ENCODE data around the gene PLPPR3.

The PLPPR3 gene

DNA sequence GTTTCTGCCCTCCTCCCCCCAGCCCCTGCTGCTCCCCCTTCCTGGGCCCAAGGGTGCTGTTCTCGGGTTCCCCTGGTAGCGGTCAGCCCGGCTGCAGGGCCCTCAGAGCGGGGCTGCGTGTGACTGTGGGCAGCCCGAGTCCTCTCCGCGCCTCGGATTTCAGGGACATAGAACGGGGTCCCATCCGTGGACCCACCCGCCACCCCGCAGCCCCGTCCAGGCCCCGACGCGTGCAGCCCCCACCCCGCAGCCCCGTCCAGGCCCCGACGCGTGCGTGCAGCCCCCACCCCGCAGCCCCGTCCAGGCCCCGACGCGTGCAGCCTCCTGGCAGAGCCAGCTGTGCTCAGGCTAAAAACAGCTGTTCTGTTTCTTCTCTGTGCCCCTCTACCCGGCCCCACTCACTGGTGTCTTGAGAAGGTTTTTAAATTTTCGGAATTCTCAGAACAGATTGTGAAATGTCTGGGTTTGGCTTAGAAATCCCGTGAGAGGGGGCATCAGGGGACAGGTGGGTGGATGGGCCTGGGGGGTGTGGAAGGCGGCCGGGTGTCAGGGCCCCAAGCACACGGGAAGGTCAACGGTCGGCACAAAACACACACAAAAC, 13.6 kb upstream of the PLPPR3 start:
- Histone ChIP-seq H3K4me1 (ENCODE audit: control insufficient read depth, insufficient read depth, low read length) (no peaks in the 10 kb centered on the region), H3K36me3 (ENCODE audit: control insufficient read depth in 2 of 2, insufficient read depth in 1 of 2, low read length in 2 of 2) (no peaks in the 10 kb centered on the region), H3K9me3 (ENCODE audit: control insufficient read depth, insufficient read depth, low read depth, low read length) (no peaks in the 10 kb centered on the region), H3K4me3 (ENCODE audit: low read depth, low read length) (no peak overlapping the region), H3K27ac (ENCODE audit: extremely low read depth, low read depth, low read length) (no peak overlapping the region)
- ChIA-PET CTCF (no interaction called here), POLR2A (no interaction called here)
- TF ChIP-seq, protein P1, sequence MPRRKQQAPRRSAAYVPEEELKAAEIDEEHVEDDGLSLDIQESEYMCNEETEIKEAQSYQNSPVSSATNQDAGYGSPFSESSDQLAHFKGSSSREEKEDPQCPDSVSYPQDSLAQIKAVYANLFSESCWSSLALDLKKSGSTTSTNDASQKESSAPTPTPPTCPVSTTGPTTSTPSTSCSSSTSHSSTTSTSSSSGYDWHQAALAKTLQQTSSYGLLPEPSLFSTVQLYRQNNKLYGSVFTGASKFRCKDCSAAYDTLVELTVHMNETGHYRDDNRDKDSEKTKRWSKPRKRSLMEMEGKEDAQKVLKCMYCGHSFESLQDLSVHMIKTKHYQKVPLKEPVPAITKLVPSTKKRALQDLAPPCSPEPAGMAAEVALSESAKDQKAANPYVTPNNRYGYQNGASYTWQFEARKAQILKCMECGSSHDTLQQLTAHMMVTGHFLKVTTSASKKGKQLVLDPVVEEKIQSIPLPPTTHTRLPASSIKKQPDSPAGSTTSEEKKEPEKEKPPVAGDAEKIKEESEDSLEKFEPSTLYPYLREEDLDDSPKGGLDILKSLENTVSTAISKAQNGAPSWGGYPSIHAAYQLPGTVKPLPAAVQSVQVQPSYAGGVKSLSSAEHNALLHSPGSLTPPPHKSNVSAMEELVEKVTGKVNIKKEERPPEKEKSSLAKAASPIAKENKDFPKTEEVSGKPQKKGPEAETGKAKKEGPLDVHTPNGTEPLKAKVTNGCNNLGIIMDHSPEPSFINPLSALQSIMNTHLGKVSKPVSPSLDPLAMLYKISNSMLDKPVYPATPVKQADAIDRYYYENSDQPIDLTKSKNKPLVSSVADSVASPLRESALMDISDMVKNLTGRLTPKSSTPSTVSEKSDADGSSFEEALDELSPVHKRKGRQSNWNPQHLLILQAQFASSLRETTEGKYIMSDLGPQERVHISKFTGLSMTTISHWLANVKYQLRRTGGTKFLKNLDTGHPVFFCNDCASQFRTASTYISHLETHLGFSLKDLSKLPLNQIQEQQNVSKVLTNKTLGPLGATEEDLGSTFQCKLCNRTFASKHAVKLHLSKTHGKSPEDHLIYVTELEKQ (tag by site-specific recombination; IDR thresholded peaks at IDR 0.05; ENCODE audit: borderline replicate concordance): no peak
- TF ChIP-seq ZNF660 (tag by site-specific recombination; IDR thresholded peaks at IDR 0.05) (no peak), PRDM1 (tag by site-specific recombination; IDR thresholded peaks at IDR 0.05) (no peak), GFI1B (tag by site-specific recombination; IDR thresholded peaks at IDR 0.05) (no peak)
- TF ChIP-seq, protein P2, sequence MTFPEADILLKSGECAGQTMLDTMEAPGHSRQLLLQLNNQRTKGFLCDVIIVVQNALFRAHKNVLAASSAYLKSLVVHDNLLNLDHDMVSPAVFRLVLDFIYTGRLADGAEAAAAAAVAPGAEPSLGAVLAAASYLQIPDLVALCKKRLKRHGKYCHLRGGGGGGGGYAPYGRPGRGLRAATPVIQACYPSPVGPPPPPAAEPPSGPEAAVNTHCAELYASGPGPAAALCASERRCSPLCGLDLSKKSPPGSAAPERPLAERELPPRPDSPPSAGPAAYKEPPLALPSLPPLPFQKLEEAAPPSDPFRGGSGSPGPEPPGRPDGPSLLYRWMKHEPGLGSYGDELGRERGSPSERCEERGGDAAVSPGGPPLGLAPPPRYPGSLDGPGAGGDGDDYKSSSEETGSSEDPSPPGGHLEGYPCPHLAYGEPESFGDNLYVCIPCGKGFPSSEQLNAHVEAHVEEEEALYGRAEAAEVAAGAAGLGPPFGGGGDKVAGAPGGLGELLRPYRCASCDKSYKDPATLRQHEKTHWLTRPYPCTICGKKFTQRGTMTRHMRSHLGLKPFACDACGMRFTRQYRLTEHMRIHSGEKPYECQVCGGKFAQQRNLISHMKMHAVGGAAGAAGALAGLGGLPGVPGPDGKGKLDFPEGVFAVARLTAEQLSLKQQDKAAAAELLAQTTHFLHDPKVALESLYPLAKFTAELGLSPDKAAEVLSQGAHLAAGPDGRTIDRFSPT (tag by site-specific recombination; IDR thresholded peaks at IDR 0.05): no peak
- TF ChIP-seq, protein P3, sequence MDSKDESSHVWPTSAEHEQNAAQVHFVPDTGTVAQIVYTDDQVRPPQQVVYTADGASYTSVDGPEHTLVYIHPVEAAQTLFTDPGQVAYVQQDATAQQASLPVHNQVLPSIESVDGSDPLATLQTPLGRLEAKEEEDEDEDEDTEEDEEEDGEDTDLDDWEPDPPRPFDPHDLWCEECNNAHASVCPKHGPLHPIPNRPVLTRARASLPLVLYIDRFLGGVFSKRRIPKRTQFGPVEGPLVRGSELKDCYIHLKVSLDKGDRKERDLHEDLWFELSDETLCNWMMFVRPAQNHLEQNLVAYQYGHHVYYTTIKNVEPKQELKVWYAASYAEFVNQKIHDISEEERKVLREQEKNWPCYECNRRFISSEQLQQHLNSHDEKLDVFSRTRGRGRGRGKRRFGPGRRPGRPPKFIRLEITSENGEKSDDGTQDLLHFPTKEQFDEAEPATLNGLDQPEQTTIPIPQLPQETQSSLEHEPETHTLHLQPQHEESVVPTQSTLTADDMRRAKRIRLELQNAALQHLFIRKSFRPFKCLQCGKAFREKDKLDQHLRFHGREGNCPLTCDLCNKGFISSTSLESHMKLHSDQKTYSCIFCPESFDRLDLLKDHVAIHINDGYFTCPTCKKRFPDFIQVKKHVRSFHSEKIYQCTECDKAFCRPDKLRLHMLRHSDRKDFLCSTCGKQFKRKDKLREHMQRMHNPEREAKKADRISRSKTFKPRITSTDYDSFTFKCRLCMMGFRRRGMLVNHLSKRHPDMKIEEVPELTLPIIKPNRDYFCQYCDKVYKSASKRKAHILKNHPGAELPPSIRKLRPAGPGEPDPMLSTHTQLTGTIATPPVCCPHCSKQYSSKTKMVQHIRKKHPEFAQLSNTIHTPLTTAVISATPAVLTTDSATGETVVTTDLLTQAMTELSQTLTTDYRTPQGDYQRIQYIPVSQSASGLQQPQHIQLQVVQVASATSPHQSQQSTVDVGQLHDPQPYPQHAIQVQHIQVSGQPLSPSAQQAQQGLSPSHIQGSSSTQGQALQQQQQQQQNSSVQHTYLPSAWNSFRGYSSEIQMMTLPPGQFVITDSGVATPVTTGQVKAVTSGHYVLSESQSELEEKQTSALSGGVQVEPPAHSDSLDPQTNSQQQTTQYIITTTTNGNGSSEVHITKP (tag by site-specific recombination; IDR thresholded peaks at IDR 0.05): no peak

DNA sequence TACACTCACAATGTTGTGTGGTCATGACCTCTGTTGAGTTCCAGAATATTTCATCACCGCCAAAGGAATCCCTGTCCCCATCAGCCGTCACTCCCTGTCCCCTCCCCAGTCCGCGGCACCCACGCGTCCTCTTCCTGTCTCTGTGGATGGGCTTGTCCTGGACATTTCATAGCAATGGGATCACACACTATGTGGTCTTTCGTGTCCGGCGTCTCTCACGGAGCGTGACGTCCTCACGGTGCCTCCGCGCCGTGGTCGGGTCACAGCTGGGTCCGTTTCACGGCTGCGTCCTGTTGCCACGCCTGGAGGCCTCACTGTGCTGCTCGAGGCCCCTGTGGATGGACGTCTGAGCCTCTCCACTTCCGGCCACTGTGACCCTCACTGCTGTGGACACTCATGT, 12.5 kb upstream of the PLPPR3 start:
- H3K27ac ChIP-seq (ENCODE audit: extremely low read depth, low read depth, low read length): no peak overlapping the region
- H3K4me1 ChIP-seq (ENCODE audit: control insufficient read depth, insufficient read depth, low read length): no peaks in the 10 kb centered on the region
- no peak overlapping the region for H3K4me3 ChIP-seq (ENCODE audit: low read depth, low read length)
- H3K9me3 ChIP-seq (ENCODE audit: control insufficient read depth, insufficient read depth, low read depth, low read length): no peaks in the 10 kb centered on the region
- no peaks in the 10 kb centered on the region for H3K36me3 ChIP-seq (ENCODE audit: control insufficient read depth in 2 of 2, insufficient read depth in 1 of 2, low read length in 2 of 2)
- ChIA-PET POLR2A (no interaction called here), CTCF (no interaction called here)
- TF ChIP-seq ZNF175 (tag by site-specific recombination; IDR thresholded peaks at IDR 0.05): no peak
- TF ChIP-seq ZNF629 (tag by site-specific recombination; IDR thresholded peaks at IDR 0.05): no peak
- TF ChIP-seq, protein P4, sequence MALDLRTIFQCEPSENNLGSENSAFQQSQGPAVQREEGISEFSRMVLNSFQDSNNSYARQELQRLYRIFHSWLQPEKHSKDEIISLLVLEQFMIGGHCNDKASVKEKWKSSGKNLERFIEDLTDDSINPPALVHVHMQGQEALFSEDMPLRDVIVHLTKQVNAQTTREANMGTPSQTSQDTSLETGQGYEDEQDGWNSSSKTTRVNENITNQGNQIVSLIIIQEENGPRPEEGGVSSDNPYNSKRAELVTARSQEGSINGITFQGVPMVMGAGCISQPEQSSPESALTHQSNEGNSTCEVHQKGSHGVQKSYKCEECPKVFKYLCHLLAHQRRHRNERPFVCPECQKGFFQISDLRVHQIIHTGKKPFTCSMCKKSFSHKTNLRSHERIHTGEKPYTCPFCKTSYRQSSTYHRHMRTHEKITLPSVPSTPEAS (tag by site-specific recombination; IDR thresholded peaks at IDR 0.05): no peak
- TF ChIP-seq, protein P5, sequence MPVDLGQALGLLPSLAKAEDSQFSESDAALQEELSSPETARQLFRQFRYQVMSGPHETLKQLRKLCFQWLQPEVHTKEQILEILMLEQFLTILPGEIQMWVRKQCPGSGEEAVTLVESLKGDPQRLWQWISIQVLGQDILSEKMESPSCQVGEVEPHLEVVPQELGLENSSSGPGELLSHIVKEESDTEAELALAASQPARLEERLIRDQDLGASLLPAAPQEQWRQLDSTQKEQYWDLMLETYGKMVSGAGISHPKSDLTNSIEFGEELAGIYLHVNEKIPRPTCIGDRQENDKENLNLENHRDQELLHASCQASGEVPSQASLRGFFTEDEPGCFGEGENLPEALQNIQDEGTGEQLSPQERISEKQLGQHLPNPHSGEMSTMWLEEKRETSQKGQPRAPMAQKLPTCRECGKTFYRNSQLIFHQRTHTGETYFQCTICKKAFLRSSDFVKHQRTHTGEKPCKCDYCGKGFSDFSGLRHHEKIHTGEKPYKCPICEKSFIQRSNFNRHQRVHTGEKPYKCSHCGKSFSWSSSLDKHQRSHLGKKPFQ (tag by site-specific recombination; IDR thresholded peaks at IDR 0.05): no peak
- TF ChIP-seq ZBTB20 (tag by site-specific recombination; IDR thresholded peaks at IDR 0.05): no peak
- no peak for TF ChIP-seq FEZF1 (tag by site-specific recombination; IDR thresholded peaks at IDR 0.05)
- no peak for TF ChIP-seq MEIS1 (CRISPR knock-in tag; IDR thresholded peaks at IDR 0.05; ENCODE audit: borderline replicate concordance)
- TF ChIP-seq ZNF544 (tag by site-specific recombination; IDR thresholded peaks at IDR 0.05): no peak
- TF ChIP-seq ZNF785 (tag by site-specific recombination; IDR thresholded peaks at IDR 0.05): no peak
- TF ChIP-seq ZNF423 (tag by site-specific recombination; IDR thresholded peaks at IDR 0.05): no peak
- TF ChIP-seq, protein P6, sequence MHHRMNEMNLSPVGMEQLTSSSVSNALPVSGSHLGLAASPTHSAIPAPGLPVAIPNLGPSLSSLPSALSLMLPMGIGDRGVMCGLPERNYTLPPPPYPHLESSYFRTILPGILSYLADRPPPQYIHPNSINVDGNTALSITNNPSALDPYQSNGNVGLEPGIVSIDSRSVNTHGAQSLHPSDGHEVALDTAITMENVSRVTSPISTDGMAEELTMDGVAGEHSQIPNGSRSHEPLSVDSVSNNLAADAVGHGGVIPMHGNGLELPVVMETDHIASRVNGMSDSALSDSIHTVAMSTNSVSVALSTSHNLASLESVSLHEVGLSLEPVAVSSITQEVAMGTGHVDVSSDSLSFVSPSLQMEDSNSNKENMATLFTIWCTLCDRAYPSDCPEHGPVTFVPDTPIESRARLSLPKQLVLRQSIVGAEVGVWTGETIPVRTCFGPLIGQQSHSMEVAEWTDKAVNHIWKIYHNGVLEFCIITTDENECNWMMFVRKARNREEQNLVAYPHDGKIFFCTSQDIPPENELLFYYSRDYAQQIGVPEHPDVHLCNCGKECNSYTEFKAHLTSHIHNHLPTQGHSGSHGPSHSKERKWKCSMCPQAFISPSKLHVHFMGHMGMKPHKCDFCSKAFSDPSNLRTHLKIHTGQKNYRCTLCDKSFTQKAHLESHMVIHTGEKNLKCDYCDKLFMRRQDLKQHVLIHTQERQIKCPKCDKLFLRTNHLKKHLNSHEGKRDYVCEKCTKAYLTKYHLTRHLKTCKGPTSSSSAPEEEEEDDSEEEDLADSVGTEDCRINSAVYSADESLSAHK (tag by site-specific recombination; IDR thresholded peaks at IDR 0.05): no peak
- TF ChIP-seq ZNF433 (tag by site-specific recombination; IDR thresholded peaks at IDR 0.05; ENCODE audit: low read depth): no peak
- no peak for TF ChIP-seq ZFP69B (tag by site-specific recombination; IDR thresholded peaks at IDR 0.05)
- no peak for TF ChIP-seq ZSCAN16 (tag by site-specific recombination; IDR thresholded peaks at IDR 0.05)
- no peak for TF ChIP-seq ZNF112 (tag by site-specific recombination; IDR thresholded peaks at IDR 0.05)

All from HEK293 (cell line).